Stimulated activated CD8-positive, alpha-beta memory T cell treated with anti-CD3 and anti-CD28 coated beads, Interleukin-12 subunit alpha, Interleukin-12 subunit beta, amount 100 ng/mL, for 1 hour (primary cell): Measurements from ENCODE around the gene ARID2.

ENCODE experiments used
- DNase-seq: peaks from one replicate; pipeline ENCODE4 v3.0.0-alpha.2; 2020; ENCODE audit warnings: low read depth

The ARID2 gene

DNA sequence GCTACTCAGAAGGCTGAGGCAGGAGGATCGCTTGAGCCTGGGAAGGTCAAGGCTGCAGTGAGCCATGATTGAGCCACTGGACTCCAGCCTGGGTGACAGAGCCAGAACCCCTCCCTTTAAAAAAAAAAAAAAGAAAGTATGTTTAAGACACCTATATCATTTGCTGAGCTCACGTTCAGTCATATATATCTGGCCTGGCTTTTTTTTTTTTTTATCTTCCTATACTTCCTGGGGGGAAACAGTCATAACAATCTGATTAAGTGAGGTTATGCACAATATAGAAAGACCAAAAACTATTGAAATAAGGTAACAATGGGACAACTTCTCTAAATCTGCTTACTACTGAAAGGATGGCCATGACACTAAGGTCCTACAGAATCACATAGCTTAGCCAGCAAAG lies 9.4 kb upstream of the ARID2 start:
- no peak for DNase-seq

DNA sequence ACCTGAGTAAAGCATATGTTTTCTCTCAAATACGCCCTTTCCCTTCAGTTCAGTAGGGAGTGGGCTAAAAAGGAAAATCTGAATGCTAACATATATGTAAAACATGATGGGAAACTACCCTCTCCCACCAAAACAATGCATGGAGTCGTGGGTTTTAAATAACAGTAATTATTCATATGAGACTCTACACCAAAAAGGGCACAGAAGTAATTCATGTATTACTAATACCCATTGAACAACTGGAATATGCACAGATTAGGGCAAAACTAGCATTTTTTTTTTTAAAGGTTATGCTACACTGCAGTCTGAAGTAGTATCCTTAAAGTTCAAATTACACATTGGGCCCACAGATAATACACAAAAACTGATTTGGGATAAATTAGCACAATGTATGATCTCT lies 8.1 kb upstream of the ARID2 start:
- no peak for DNase-seq

DNA sequence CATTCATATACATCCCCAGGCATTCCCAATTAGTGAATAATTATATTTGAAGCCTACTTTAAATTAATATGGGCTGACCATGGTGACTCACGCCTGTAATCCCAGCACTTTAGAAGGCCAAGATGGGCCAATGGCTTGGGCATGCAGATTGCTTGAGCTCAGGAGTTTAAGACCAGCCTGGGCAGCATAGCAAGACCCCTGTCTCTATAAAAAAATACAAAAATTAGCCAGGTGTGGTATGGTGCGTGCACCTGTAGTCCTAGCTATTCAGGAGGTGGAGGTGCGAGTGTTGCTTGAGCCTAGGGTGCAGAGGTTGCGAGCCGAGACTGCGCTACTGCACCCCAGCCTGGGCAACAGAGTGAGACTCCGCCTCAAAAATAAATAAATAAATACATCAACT lies 7.6 kb upstream of the ARID2 start:
- no peak for DNase-seq

GRCh38 chr12:45725631-45726602 lies 3.6 kb upstream of the ARID2 start:
- DNase-seq: no peak

- DNase-seq: no peak
Measured at GRCh38 chr12:45726603-45727300, 2.8 kb upstream of the ARID2 start.

DNA sequence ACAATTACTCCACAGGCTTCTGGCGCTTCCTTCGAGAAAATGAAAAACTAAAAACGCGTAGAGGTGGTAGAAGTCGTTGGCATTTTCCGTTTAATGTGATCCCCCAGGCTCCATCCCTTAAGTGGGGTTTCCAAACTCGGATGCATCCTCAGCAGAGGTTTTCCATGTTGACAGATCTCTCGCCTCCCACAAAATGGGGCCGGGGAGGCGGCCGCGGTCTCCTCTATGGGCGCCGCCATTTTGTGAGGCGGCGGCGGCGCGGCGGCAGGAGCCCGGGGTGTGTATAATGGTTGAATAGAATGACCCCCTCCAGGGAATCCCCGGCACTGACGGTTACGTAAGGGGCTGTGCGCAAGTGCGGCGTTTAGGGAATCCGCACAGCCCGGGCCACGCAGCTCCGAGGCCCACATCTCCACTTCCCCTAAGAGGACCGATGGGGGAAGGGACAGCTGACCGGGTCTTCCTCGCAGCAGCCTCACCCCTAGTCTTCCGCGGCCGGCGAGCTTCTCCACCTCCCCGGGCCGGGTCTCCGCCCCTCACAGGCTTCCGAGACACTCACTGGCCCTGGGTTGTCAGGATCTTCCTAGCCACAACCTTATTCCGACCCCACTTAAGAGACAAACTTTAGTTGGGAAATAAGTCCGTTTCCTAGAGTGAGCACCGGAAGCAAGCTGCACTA lies 2.1 kb upstream of the ARID2 start:
- peak; percentile 77 for DNase-seq

DNA sequence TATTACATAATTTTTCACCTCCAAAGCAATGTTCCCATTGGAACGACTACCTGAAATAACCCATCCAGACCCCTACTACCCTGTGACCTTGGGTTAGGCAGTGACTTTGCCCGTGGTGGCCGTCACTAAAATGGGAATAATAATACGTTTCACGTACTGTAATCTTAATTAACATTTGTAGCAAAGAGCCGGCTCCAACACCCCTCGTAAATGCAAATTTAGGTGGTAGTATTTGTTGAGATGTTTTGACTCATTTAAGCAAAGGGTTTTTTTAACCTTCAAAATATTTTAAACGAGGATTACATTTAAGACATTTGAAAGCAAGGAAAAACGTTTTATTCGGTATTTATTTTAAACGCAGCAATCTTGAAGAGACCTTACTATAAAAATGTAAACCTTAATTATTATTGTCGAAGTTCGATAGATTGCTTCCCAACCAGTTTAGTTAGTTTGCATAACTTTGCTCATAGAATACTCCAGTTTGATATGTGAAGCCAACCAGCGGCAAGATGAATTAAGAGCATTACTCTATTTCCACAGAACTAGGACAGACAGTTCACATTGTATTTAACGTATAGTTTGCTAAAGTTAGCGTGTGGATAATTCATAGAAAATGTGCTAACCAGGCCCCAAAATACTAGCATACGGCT lies 1.4 kb upstream of the ARID2 start:
- no peak for DNase-seq

- peak; percentile 91 for DNase-seq
Measured at GRCh38 chr12:45728630-45729232, 775 bp upstream of the ARID2 start.

DNA sequence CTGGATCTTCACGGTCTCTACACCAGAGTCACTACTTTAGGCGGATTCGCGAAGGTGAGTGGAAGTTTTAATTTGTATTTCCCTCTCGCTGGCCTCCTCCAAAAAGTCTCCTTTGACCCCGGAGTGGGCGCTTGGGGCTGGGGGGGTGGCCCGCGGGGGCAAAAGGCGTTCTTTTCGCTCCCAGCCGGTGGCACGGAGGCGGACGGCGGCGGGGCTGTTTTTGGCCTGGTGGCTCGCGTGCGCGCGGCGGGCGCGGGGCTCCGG lies 510 bp downstream of the ARID2 start:
- no peak for DNase-seq

DNA sequence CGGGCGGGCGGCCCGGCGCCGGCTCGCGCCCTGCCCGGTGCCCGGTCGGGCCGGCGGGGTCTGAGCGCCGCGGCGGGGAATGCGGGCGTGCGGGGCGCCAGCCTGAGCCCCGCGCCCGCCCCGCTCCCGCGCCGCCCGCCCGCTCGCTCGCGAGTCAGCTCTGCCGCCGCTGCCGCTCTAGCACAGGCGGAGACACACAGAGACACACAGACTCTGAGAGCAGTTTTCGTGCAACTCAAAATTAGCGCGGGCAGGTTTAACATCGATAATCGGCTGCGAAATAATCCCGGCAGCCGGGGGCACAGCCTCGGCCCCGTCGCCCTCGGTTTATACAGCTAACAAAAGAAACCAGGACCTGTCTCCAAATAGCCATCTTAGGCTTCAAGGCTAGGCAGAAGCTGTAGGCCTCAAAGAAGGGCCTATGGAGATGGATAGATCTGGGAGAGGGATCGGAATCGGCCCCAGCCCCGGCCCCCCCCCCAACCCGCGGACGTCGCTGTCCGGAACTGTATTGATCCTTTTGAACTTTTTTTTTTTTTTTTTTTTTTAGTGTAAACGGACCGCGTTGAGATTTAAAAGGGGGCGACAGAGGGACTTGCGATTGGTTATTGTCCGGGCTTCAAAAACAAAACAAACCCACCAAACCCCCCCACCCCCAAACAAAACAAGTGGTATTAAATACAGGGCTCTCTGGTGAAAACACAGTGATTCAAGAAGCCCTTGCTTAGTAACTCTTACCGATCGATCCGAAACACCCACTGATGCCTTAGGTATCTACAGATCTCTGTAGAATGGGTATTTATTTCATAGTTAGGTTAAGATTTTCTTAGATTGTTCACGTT lies 1.1 kb downstream of the ARID2 start:
- peak; percentile 37 for DNase-seq

GRCh38 chr12:45731190-45731775 lies 1.8 kb downstream of the ARID2 start:
- no peak for DNase-seq

GRCh38 chr12:45732250-45732649 lies 2.7 kb downstream of the ARID2 start:
- no peak for DNase-seq

DNA sequence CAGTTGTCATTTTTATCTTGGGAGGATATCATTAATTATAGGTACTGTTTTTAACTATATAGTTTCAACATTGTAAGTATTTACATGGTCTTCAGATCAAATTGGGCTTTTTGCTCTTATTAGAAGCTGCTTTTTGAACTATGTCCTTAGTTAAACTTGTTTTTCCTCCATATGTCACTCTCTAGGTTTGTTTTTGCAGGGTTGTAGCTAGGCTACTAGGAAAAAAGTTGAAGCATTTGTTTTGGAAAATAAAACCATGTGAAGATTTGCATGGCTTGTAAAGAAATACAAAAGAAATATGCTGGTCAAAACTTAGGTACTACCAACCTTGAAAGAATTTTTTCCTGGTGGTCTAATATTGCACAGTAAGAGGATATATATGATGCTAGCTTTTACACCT lies 3.4 kb downstream of the ARID2 start:
- no peak for DNase-seq

- no peak for DNase-seq
Measured at GRCh38 chr12:45737638-45738037, 8.1 kb downstream of the ARID2 start.

GRCh38 chr12:45742590-45742989 lies 13.1 kb downstream of the ARID2 start:
- no peak for DNase-seq

DNA sequence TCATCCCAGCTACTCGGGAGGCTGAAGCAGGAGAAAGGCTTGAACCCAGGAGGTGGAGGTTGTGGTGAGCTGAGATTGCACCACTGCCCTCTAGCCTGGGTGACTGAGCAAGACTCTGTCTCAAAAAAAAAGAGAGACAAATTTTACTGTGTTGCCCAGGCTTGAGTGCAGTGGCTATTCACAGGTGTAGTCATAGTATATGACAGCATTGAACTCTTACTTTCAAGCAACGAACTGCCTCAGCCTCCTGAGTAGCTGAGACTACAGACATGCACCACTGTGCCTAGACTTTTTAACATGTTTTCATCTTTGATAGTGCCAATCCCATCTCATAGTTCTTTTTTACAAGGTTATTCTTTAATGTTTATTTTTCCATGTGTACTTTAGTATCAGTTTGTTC lies 13.7 kb downstream of the ARID2 start:
- no peak for DNase-seq

- DNase-seq: no peak
Measured at GRCh38 chr12:45745861-45746277, 16.4 kb downstream of the ARID2 start.

DNA sequence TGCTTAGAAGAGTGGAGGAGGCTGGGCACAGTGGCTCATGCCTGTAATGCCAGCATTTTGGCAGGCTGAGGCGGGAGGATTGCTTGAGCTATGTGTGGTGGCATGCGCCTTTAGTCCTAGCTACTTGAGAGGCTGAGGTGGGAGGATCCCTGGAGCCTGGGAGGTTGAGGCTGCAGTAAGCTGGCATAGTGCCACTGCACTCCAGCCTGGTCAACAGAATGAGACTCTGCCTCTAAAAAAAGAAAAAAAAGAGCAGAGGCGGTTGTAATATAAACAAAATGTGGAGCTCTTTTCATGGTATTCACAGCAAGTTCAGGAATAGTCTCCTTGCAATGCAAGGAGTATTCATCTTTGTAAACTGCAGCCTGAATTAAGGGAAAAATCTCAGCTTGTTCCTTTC lies 27.2 kb downstream of the ARID2 start:
- DNase-seq: no peak

- DNase-seq: no peak
Measured at GRCh38 chr12:45757172-45757571, 27.7 kb downstream of the ARID2 start.

GRCh38 chr12:45760333-45760732 lies 30.8 kb downstream of the ARID2 start:
- no peak for DNase-seq
